ENCODE data around the gene SLC35G3.
A peak's percentile ranks its signal among the peaks of the same experiment; 100 is the strongest.
"Not testable (repeated sequence)": the region's sequence is repeated elsewhere in the genome, so short reads cannot be mapped to it uniquely, and the experiment has no call there.

The SLC35G3 gene

GRCh38 chr17:35194001-35194400, at the start of gene SLC35G3:
SLC35G3 (minus strand) TSS chr17:35194393; CDS start chr17:35194307, 86 bp downstream.
- DNase-seq = not testable (repeated sequence)

- DNase-seq = no peak
These were observed 49.6 kb upstream of the SLC35G3 start for GRCh38 chr17:35243561-35244340.

GRCh38 chr17:35242805-35243560, 48.8 kb upstream of the SLC35G3 start, which contains the start of gene SLFN5:
SLFN5 (plus strand) TSS chr17:35243072; CDS start chr17:35258691, 15,619 bp downstream.
- peak; percentile 36 for DNase-seq

GRCh38 chr17:35242158-35242804, 48.1 kb upstream of the SLC35G3 start:
- peak; percentile 55 for DNase-seq

- DNase-seq = no peak
These were observed 47.3 kb upstream of the SLC35G3 start for GRCh38 chr17:35241520-35241919.

GRCh38 chr17:35240861-35241260, 46.7 kb upstream of the SLC35G3 start:
- no peak for DNase-seq

- DNase-seq = no peak
These were observed 45.6 kb upstream of the SLC35G3 start for GRCh38 chr17:35239823-35240222.

- DNase-seq = no peak
These were observed 44.6 kb upstream of the SLC35G3 start for GRCh38 chr17:35238821-35239220.

GRCh38 chr17:35236821-35237220, 42.6 kb upstream of the SLC35G3 start:
- no peak for DNase-seq

GRCh38 chr17:35235917-35236316, 41.7 kb upstream of the SLC35G3 start:
- no peak for DNase-seq

- DNase-seq = no peak
These were observed 41.1 kb upstream of the SLC35G3 start for GRCh38 chr17:35235289-35235688.

GRCh38 chr17:35234315-35234714, 40.1 kb upstream of the SLC35G3 start:
- not testable (repeated sequence) for DNase-seq

GRCh38 chr17:35229638-35230037, 35.4 kb upstream of the SLC35G3 start:
- DNase-seq = no peak

GRCh38 chr17:35227546-35227945, 33.4 kb upstream of the SLC35G3 start:
- no peak for DNase-seq

GRCh38 chr17:35224436-35224835, 30.2 kb upstream of the SLC35G3 start:
- no peak for DNase-seq

GRCh38 chr17:35222452-35222851, 28.3 kb upstream of the SLC35G3 start:
- DNase-seq = no peak

- DNase-seq = no peak
These were observed 24.7 kb upstream of the SLC35G3 start for GRCh38 chr17:35218915-35219314.

GRCh38 chr17:35217107-35217506, 22.9 kb upstream of the SLC35G3 start:
- no peak for DNase-seq

GRCh38 chr17:35214631-35215273, 20.6 kb upstream of the SLC35G3 start:
- no peak for DNase-seq

- DNase-seq = no peak
These were observed 20.0 kb upstream of the SLC35G3 start for GRCh38 chr17:35214192-35214591.

GRCh38 chr17:35213412-35213940, 19.3 kb upstream of the SLC35G3 start:
- no peak for DNase-seq

- no peak for DNase-seq
These were observed 18.5 kb upstream of the SLC35G3 start for GRCh38 chr17:35212668-35213067.

- no peak for DNase-seq
These were observed 16.5 kb upstream of the SLC35G3 start for GRCh38 chr17:35210741-35211140.

Measured in COR-L47 (cell line).